Raji (cell line): ENCODE data around the gene MROH7.

Source experiments
- POLR2A ChIP-seq: IDR thresholded peaks from 2 replicates; pipeline ENCODE4 v1.6.1; 2011; ENCODE audit warnings: low read depth, low read length, control low read depth; ENCODE audit not compliant: insufficient read depth

The MROH7 gene

GRCh38 chr1:54624466-54625464 lies 16.8 kb upstream of the MROH7 start:
- no peak for TF ChIP-seq POLR2A

- TF ChIP-seq POLR2A = no peak
Measured at GRCh38 chr1:54627196-54627595, 14.4 kb upstream of the MROH7 start.

- no peak for TF ChIP-seq POLR2A
Measured at GRCh38 chr1:54640361-54640760, 1.2 kb upstream of the MROH7 start.

GRCh38 chr1:54643736-54644135 lies 2.1 kb downstream of the MROH7 start:
- TF ChIP-seq POLR2A = no peak

- no peak for TF ChIP-seq POLR2A
Measured at GRCh38 chr1:54645806-54646676, 4.5 kb downstream of the MROH7 start.

GRCh38 chr1:54649130-54649898 lies 7.7 kb downstream of the MROH7 start:
- TF ChIP-seq POLR2A = no peak

GRCh38 chr1:54649921-54650320 lies 8.3 kb downstream of the MROH7 start:
- no peak for TF ChIP-seq POLR2A

- no peak for TF ChIP-seq POLR2A
Measured at GRCh38 chr1:54650417-54650816, 8.8 kb downstream of the MROH7 start.

- no peak for TF ChIP-seq POLR2A
Measured at GRCh38 chr1:54651608-54652007, 10.0 kb downstream of the MROH7 start.

GRCh38 chr1:54652168-54652567 lies 10.6 kb downstream of the MROH7 start:
- no peak for TF ChIP-seq POLR2A

GRCh38 chr1:54653036-54653435 lies 11.4 kb downstream of the MROH7 start:
- no peak for TF ChIP-seq POLR2A

GRCh38 chr1:54658164-54658913 lies 16.8 kb downstream of the MROH7 start:
- no peak for TF ChIP-seq POLR2A

- no peak for TF ChIP-seq POLR2A
Measured at GRCh38 chr1:54663725-54664124, 22.1 kb downstream of the MROH7 start.

GRCh38 chr1:54664364-54664763 lies 22.8 kb downstream of the MROH7 start:
- no peak for TF ChIP-seq POLR2A
